H1 (cell line): ENCODE data around the gene TSPAN5. TPM values are rescaled to one million over a fixed set of nuclear protein-coding genes. Genes with fewer than 3 reads are reported as not detected.

Experiments
- CTCF ChIA-PET: fragments of 300-600 bp; sonication (Branson Sonifier 250); formaldehyde crosslinking; loops from one replicate; lab custom pipeline; 2021; ENCODE audit not compliant: partially characterized antibody; lab: Charles Lee
- POLR2A ChIA-PET: fragments of 300-600 bp; sonication (Branson Sonifier 250); formaldehyde crosslinking; loops from one replicate; lab custom pipeline; 2021; ENCODE audit warnings: inconsistent platforms; ENCODE audit not compliant: partially characterized antibody; lab: Charles Lee
- DNase-seq, 2 experiments: peaks; one replicate each; pipeline versions ENCODE4 v3.0.0 to v3.0.0-alpha.2; 2010 to 2022; ENCODE audit warnings: low spot score in 2 of 2, low read depth in 1 of 2, mixed read lengths in 1 of 2
- FAIRE-seq: peaks from 2 replicates; lab custom pipeline; 2011; peaks lifted over from hg19 to GRCh38; lab: Jason Lieb, UNC
- H2AFZ ChIP-seq: 2 replicates; pipeline ENCODE4 v1.8.1; 2012; ENCODE audit warnings: low read length, inconsistent platforms
- H2AK5ac ChIP-seq: 2 replicates; pipeline ENCODE4 v1.6.1; 2013; ENCODE audit warnings: low read depth, low read length
- H2BK120ac ChIP-seq: replicated peaks from 2 replicates; pipeline ENCODE3; 2013; ENCODE audit warnings: low read depth, low read length, inconsistent platforms
- H2BK12ac ChIP-seq: 2 replicates; pipeline ENCODE4 v1.6.1; 2013; ENCODE audit warnings: low read depth, low read length
- H2BK15ac ChIP-seq: 2 replicates; pipeline ENCODE4 v1.6.1; 2013; ENCODE audit warnings: low read length
- H2BK20ac ChIP-seq: 2 replicates; pipeline ENCODE4 v1.6.1; 2013; ENCODE audit warnings: low read length
- H2BK5ac ChIP-seq: 2 replicates; pipeline ENCODE4 v1.6.1; 2013; ENCODE audit warnings: low read depth, low read length
- H3K14ac ChIP-seq: 2 replicates; pipeline ENCODE4 v1.6.1; 2013; ENCODE audit warnings: inconsistent platforms; ENCODE audit not compliant: insufficient read length
- H3K18ac ChIP-seq: 2 replicates; pipeline ENCODE4 v1.6.1; 2013; ENCODE audit warnings: low read length; ENCODE audit errors: extremely low read depth
- H3K23ac ChIP-seq: 2 replicates; pipeline ENCODE4 v1.6.1; 2013; ENCODE audit warnings: inconsistent platforms; ENCODE audit not compliant: insufficient read length
- H3K23me2 ChIP-seq: 2 replicates; pipeline ENCODE4 v1.6.1; 2013; ENCODE audit warnings: low read depth, low read length
- H3K27ac ChIP-seq: 2 replicates; pipeline ENCODE4 v1.6.1; 2011; ENCODE audit warnings: low read depth, low read length, inconsistent platforms
- H3K27me3 ChIP-seq, 4 experiments: replicated peaks in 1 of 4; 1 replicate in 1 of 4; 2 replicates in 3 of 4; pipeline versions ENCODE4 v1.6.1 to v1.8.1; 2011 to 2013; ENCODE audit warnings: low read length in 3 of 4, mild to moderate bottlenecking in 3 of 4, inconsistent platforms in 2 of 4, mixed read lengths in 2 of 4, moderate library complexity in 1 of 4; ENCODE audit not compliant: control insufficient read depth in 3 of 4, insufficient read depth in 3 of 4; ENCODE audit errors: extremely low read depth in 1 of 4
- H3K36me3 ChIP-seq, 4 experiments: 2 replicates each; pipeline versions ENCODE4 v1.6.1 to v1.8.1; 2011 to 2013; ENCODE audit warnings: mild to moderate bottlenecking in 4 of 4, low read length in 3 of 4, moderate library complexity in 2 of 4, control low read depth in 1 of 4, inconsistent platforms in 1 of 4; ENCODE audit not compliant: insufficient read depth in 4 of 4, control insufficient read depth in 2 of 4
- H3K4ac ChIP-seq: replicated peaks from 2 replicates; pipeline ENCODE3; 2013; ENCODE audit warnings: low read length, low read depth, mixed read lengths, inconsistent platforms; ENCODE audit not compliant: insufficient read length
- H3K4me1 ChIP-seq, 4 experiments: replicated peaks in 1 of 4; 1 replicate in 1 of 4; 2 replicates in 3 of 4; pipeline versions ENCODE4 v1.6.1 to v1.8.1; 2011 to 2013; ENCODE audit warnings: low read length in 3 of 4, inconsistent platforms in 2 of 4, mixed read lengths in 1 of 4; ENCODE audit not compliant: insufficient read depth in 4 of 4, control insufficient read depth in 3 of 4
- H3K4me2 ChIP-seq, 2 experiments: 2 replicates each; pipeline versions ENCODE4 v1.6.1 to v1.8.1; 2011 to 2013; ENCODE audit warnings: low read depth in 2 of 2, low read length in 2 of 2, control low read depth in 1 of 2, inconsistent platforms in 1 of 2, mild to moderate bottlenecking in 1 of 2; ENCODE audit not compliant: insufficient read depth in 1 of 2
- H3K4me3 ChIP-seq, 4 experiments: fragments of 200-600, 300-600 bp in 1 of 4; sonication (generic), shearing (Covaris generic), sonication (Bioruptor Twin) in 1 of 4; 2 replicates each; pipeline versions ENCODE4 v1.5.1 to v1.8.1; 2011 to 2016; ENCODE audit warnings: low read length in 4 of 4, low read depth in 3 of 4, control low read depth in 2 of 4, inconsistent platforms in 2 of 4, mild to moderate bottlenecking in 2 of 4, mixed read lengths in 1 of 4, moderate library complexity in 1 of 4; ENCODE audit not compliant: insufficient read depth in 2 of 4; ENCODE audit errors: extremely low read depth in 1 of 4
- H3K56ac ChIP-seq: replicated peaks from 2 replicates; pipeline ENCODE3; 2013; ENCODE audit warnings: low read depth, mild to moderate bottlenecking, mixed read lengths, low read length, inconsistent platforms; ENCODE audit not compliant: insufficient read length
- H3K79me1 ChIP-seq: 2 replicates; pipeline ENCODE4 v1.6.1; 2013; ENCODE audit warnings: low read depth, low read length, control low read depth
- H3K79me2 ChIP-seq, 2 experiments: 2 replicates each; pipeline versions ENCODE4 v1.6.1 to v1.8.1; 2012 to 2013; ENCODE audit warnings: low read length in 2 of 2, mild to moderate bottlenecking in 2 of 2, inconsistent platforms in 1 of 2; ENCODE audit not compliant: insufficient read depth in 2 of 2, control insufficient read depth in 1 of 2
- H3K9ac ChIP-seq, 4 experiments: replicated peaks in 1 of 4; 1 replicate in 1 of 4; 2 replicates in 3 of 4; pipeline versions ENCODE4 v1.6.1 to v1.8.1; 2011 to 2013; ENCODE audit warnings: low read depth in 3 of 4, low read length in 3 of 4, control low read depth in 2 of 4, mild to moderate bottlenecking in 2 of 4, moderate library complexity in 2 of 4, inconsistent platforms in 1 of 4; ENCODE audit errors: extremely low read depth in 1 of 4
- H3K9me3 ChIP-seq, 2 experiments: 2 replicates each; pipeline versions ENCODE4 v1.6.1 to v1.8.1; 2012 to 2013; ENCODE audit warnings: mild to moderate bottlenecking in 2 of 2, moderate library complexity in 2 of 2, control low read depth in 1 of 2, inconsistent platforms in 1 of 2, low read depth in 1 of 2, low read length in 1 of 2, mixed read lengths in 1 of 2; ENCODE audit not compliant: insufficient read depth in 2 of 2
- H4K20me1 ChIP-seq, 2 experiments: replicated peaks in 1 of 2; 2 replicates each; pipeline versions ENCODE3 to v1.8.1; 2011 to 2013; ENCODE audit warnings: inconsistent platforms in 2 of 2, low read length in 2 of 2, mild to moderate bottlenecking in 1 of 2; ENCODE audit not compliant: insufficient read depth in 2 of 2, control insufficient read depth in 1 of 2
- H4K5ac ChIP-seq: 2 replicates; pipeline ENCODE4 v1.6.1; 2013; ENCODE audit warnings: low read length, low read depth, mixed read lengths, inconsistent platforms; ENCODE audit not compliant: insufficient read length
- H4K8ac ChIP-seq: 2 replicates; pipeline ENCODE4 v1.8.0; 2013; ENCODE audit warnings: mild to moderate bottlenecking, moderate library complexity, low read length, inconsistent platforms; ENCODE audit not compliant: insufficient read depth; ENCODE audit errors: extremely low read depth
- H4K91ac ChIP-seq: replicated peaks from 2 replicates; pipeline ENCODE3; 2013; ENCODE audit warnings: low read length, mixed read lengths, inconsistent platforms; ENCODE audit not compliant: insufficient read length
- MAX ChIP-seq: IDR thresholded peaks from 2 replicates; pipeline ENCODE4 v1.6.1; 2012; ENCODE audit warnings: inconsistent platforms
- WGBS, 2 experiments: shearing (Covaris generic) in 1 of 2; methylation state at CpG; one replicate each; pipeline versions ENCODE4 v1.1.6 to v1.1.7; 2013 to 2015; ENCODE audit warnings: low lambda C conversion rate in 2 of 2, mixed read lengths in 2 of 2, inconsistent platforms in 1 of 2, low coverage in 1 of 2, missing lambda C conversion rate in 1 of 2; ENCODE audit not compliant: insufficient replicate concordance in 2 of 2, insufficient coverage in 1 of 2, insufficient read length in 1 of 2; ENCODE audit errors: extremely low coverage in 1 of 2, missing lambda C conversion rate in 1 of 2; 5-methylcytosine and 5-hydroxymethylcytosine counted together
- polyA plus RNA-seq, 7 experiments: library from polyadenylated mRNA; depleted of rRNA in 3 of 7; stranded (reverse) in 5 of 7; unstranded in 2 of 7; fragments of >200 nt in 5 of 7; fragments of 200-250 nt in 2 of 7; gene quantifications; 1 replicate in 5 of 7; 2 replicates in 1 of 7; 4 replicates in 1 of 7; pipeline versions ENCODE4 v1.2.1 to v1.2.3, GENCODE V29; 2011 to 2013; ENCODE audit warnings: missing spikeins in 2 of 7, mixed read lengths in 2 of 7
- total RNA-seq: library from RNA; stranded (reverse); fragmentation: NEBNext Ultra II Directional; extraction: Animal tissue kit (Norgen Biotek cat#: 25700); gene quantifications from 2 replicates; pipeline ENCODE4 v1.2.1, GENCODE V29; 2021

The TSPAN5 gene
- total and polyA plus RNA-seq, 2 of the 8 experiments (the other 6 are each of a cell fraction or from before 2014, with no cell fraction given), result 17.6 to 21.2 TPM

- Histone ChIP-seq H3K4me3 (no peak overlapping the region), H3K79me2 (no peaks in the 10 kb centered on the region), H3K4me1 (peaks cover 0 to 7% (median 0%) of the 10 kb centered on the region in 4 experiments; a peak in 2 of 7 replicates), H3K36me3 (no peaks in the 10 kb centered on the region), H2BK15ac (no peak overlapping the region), H4K5ac (no peak overlapping the region), H4K91ac (no peak overlapping the region), H3K56ac (no peak overlapping the region), H3K9ac (no peak overlapping the region), H3K23ac (no peak overlapping the region), H3K4ac (no peak overlapping the region), H4K20me1 (no peaks in the 10 kb centered on the region), H2AFZ (no peak overlapping the region), H3K18ac (no peak overlapping the region), H2BK20ac (no peak overlapping the region), H2AK5ac (no peak overlapping the region), H3K27ac (no peak overlapping the region), H4K8ac (no peak overlapping the region), H3K79me1 (peaks cover 3% of the 10 kb centered on the region; the same call in 1 of the 2 replicates), H3K27me3 (no peaks in the 10 kb centered on the region), H2BK120ac (no peak overlapping the region), H3K4me2 (no peak overlapping the region), H2BK12ac (no peak overlapping the region), H3K9me3 (no peaks in the 10 kb centered on the region), H3K14ac (no peak overlapping the region), H2BK5ac (no peak overlapping the region), H3K23me2 (no peaks in the 10 kb centered on the region)
- POLR2A ChIA-PET, result no interaction called here
- CTCF ChIA-PET, result interaction anchor here (0.6 kb wide), 1 partner anchor 1295 kb away, joined by 3 read pairs; no protein-coding TSS in a partner anchor
- no peak for DNase-seq
- no peak for TF ChIP-seq MAX
- FAIRE-seq, result no peak
- 90% methylated on average over 2 of the region's 2 CpGs; no CpG with 5 or more reads in 1 of the 2 experiments for WGBS, 2 experiments
These were observed 85.7 kb downstream of the TSPAN5 start for GRCh38 chr4:98572697-98573096.
